HUES6 (cell line): ENCODE results near the gene TMEM169.

Experiments
- H3K27ac ChIP-seq: 2 replicates; pipeline ENCODE4 v1.7.0; 2013; ENCODE audit warnings: low read depth, mild to moderate bottlenecking, low read length, inconsistent platforms
- H3K27me3 ChIP-seq: 2 replicates; pipeline ENCODE4 v1.6.1; 2013; ENCODE audit warnings: low read length; ENCODE audit not compliant: control insufficient read depth, insufficient read depth
- H3K36me3 ChIP-seq: 2 replicates; pipeline ENCODE4 v1.6.1; 2013; ENCODE audit warnings: low read length; ENCODE audit not compliant: control insufficient read depth, insufficient read depth
- H3K4me1 ChIP-seq: 2 replicates; pipeline ENCODE4 v1.6.1; 2013; ENCODE audit warnings: low read length; ENCODE audit not compliant: control insufficient read depth, insufficient read depth
- H3K4me3 ChIP-seq: 2 replicates; pipeline ENCODE4 v1.5.1; 2013; ENCODE audit warnings: low read depth, low read length
- H3K9ac ChIP-seq: one replicate; pipeline ENCODE4 v1.6.1; 2013; ENCODE audit warnings: mild to moderate bottlenecking, low read length
- H3K9me3 ChIP-seq: 2 replicates; pipeline ENCODE4 v1.6.1; 2013; ENCODE audit warnings: low read depth, low read length; ENCODE audit not compliant: control insufficient read depth, insufficient read depth

Gene TMEM169, protein sequence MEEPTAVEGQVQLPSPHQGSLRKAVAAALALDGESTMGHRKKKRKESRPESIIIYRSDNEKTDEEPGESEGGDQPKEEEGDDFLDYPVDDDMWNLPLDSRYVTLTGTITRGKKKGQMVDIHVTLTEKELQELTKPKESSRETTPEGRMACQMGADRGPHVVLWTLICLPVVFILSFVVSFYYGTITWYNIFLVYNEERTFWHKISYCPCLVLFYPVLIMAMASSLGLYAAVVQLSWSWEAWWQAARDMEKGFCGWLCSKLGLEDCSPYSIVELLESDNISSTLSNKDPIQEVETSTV

DNA sequence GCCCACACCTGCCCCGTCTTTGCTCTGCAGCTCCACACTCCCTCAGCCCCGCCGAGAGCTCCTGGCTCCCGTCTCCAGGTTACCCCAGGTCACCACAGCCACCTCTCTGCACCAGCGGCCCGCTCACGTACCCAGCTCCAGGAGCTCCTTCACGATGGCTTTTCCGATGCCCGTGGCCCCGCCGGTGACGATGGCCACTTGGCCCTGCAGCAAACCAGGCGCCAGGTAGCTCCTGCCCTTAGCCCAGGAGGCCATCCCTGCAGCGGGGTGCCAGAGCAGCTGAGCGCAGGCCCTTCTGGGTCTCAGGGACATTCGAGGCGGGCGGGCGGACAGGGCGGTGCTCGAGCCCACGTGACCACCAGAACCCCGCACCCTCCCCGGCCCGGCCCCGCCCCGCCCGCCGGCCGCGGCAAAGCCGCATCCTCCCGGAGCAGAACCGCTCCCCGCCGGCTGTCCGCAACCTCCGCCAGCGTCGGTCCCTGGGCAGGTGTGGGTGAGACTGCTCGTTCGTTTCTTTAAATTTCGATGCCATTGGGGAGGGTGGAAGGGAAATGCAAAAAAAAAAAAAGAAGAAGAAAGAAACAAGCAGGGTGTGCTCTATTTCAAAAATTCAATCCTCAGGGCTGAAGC, at the start of gene TMEM169, which contains the start of gene PECR:
TSS of gene TMEM169 (plus strand) at position 433 of the 630 bp plus-strand sequence. CDS start 14,045 bp downstream, outside the sequence.
TSS of gene PECR (minus strand) at position 323 of the 630 bp plus-strand sequence. CDS start at position 255, 68 bp downstream.
- no peak within 1 kb of the TSS for H3K27ac ChIP-seq
- no peaks in the 10 kb centered on the region for H3K9me3 ChIP-seq
- peaks cover 26% of the 10 kb centered on the region for H3K4me1 ChIP-seq
- peak within 1 kb of the TSS; percentile 72 for H3K9ac ChIP-seq
- H3K4me3 ChIP-seq, result peak within 1 kb of the TSS; percentile 83
- H3K36me3 ChIP-seq, result no peaks in the 10 kb centered on the region
- H3K27me3 ChIP-seq, result no peaks in the 10 kb centered on the region

DNA sequence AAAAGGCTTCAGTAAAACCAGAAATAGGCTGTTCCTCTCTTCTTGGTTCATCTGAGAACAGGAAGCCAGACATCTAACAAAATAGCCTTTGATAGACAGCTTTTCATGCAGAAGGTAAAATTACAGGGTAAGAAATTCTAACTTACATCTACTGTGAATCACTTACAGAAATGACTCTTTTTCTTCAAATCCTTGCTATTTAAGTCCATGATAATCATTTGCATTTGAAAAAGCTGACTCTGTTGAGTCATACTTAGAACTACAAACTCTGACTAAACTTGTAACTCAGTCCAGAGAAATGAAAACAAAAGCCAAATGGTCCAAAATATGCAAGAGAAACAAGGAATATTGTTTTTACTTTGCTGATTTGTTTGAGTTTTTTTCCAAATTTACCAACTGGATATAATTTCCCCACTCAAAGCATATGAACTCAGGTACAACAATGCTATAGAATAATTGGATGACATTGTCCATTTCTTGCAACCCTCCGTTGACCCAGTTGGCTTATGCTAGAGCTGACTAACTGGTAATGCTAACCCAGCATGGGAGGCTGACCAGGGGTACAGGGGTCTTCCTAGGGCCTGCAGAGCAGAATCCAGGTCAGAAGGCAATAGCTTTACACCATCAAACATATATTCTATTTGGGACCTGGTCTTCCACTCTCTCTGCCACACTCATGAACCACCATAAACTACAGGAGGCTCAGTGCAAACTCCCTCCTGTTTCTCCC, 49.6 kb upstream of the TMEM169 start:
- H3K27ac ChIP-seq, result no peak overlapping the region
- H3K9me3 ChIP-seq, result no peaks in the 10 kb centered on the region
- H3K36me3 ChIP-seq, result peaks cover 6% of the 10 kb centered on the region
- H3K4me1 ChIP-seq, result no peaks in the 10 kb centered on the region
- H3K4me3 ChIP-seq, result no peak overlapping the region
- H3K9ac ChIP-seq, result no peak overlapping the region
- no peaks in the 10 kb centered on the region for H3K27me3 ChIP-seq

DNA sequence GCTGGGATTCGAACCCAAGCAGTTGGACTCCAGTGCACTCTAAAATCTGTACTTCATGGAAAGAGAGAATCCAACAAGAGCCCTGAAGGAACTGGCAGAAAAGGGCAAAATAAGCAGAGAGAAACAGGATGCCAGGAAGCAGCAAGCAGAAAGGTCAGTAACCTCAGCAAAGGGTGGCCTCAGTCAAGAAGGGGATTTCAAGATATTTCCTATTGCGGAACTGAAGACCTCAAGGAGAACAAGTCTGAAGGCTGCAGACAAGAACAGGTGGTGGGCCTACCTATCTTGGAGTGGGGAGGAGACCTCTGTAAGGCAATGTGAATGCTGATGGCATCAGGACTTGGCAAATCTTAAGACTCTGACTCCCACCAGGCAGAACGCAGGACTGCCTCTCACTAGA, 48.3 kb upstream of the TMEM169 start:
- Histone ChIP-seq H3K4me3 (no peak overlapping the region), H3K4me1 (no peaks in the 10 kb centered on the region), H3K9me3 (no peaks in the 10 kb centered on the region), H3K27ac (no peak overlapping the region), H3K27me3 (no peaks in the 10 kb centered on the region), H3K9ac (no peak overlapping the region), H3K36me3 (peaks cover 6% of the 10 kb centered on the region)

GRCh38 chr2:216034065-216034464, 47.7 kb upstream of the TMEM169 start:
- Histone ChIP-seq H3K27ac (no peak overlapping the region), H3K4me3 (no peak overlapping the region), H3K9me3 (no peaks in the 10 kb centered on the region), H3K27me3 (no peaks in the 10 kb centered on the region), H3K36me3 (peaks cover 6% of the 10 kb centered on the region), H3K9ac (no peak overlapping the region), H3K4me1 (no peaks in the 10 kb centered on the region)

DNA sequence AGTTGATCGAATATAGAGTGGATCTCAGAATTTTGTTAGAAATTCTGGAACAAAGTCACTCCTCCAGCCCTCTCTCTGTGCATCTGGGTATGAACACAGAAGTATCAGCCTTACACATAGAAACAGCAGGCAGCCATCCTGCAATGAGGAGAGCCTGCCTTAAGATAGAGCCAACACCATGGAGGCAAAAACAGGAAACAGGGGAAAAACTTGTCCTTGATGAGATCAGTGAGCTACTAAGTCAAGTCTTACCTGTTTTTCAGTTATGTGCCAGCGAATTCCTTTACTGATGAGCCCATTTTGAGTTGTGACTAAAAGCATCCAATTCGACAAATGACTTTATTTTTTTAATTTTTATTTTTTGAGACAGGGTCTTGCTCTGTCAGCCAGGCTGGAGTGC, 41.8 kb upstream of the TMEM169 start:
- no peaks in the 10 kb centered on the region for H3K27me3 ChIP-seq
- H3K4me3 ChIP-seq, result no peak overlapping the region
- no peaks in the 10 kb centered on the region for H3K9me3 ChIP-seq
- peaks cover 17% of the 10 kb centered on the region; the same call in 1 of the 2 replicates for H3K36me3 ChIP-seq
- H3K4me1 ChIP-seq, result no peaks in the 10 kb centered on the region
- H3K27ac ChIP-seq, result no peak overlapping the region
- H3K9ac ChIP-seq, result no peak overlapping the region

GRCh38 chr2:216041438-216041837, 40.3 kb upstream of the TMEM169 start:
- H3K4me1 ChIP-seq, result no peaks in the 10 kb centered on the region
- no peak overlapping the region for H3K9ac ChIP-seq
- no peak overlapping the region for H3K4me3 ChIP-seq
- no peak overlapping the region for H3K27ac ChIP-seq
- no peaks in the 10 kb centered on the region for H3K9me3 ChIP-seq
- no peaks in the 10 kb centered on the region for H3K27me3 ChIP-seq
- H3K36me3 ChIP-seq, result peaks cover 25% of the 10 kb centered on the region; the same call in 1 of the 2 replicates

DNA sequence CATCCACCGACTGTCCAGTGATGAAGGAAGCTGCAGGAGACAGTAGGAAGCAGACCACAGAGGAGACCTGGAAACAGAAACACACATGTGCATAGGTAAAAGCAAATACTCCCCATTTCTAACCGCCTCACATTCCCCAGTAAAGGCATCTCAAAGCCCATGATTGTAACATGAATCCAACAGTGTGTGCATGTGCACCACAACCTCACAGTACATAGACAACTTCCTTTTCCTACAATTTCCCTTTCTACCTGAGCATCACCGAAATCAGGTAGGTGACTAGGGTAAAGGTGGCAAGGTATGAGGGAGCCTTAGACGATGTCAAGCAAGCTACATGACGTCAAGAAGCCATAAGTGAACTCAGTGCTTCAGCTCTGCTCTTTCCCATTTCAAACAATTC, 37.8 kb upstream of the TMEM169 start:
- H3K9ac ChIP-seq, result no peak overlapping the region
- no peaks in the 10 kb centered on the region for H3K27me3 ChIP-seq
- no peaks in the 10 kb centered on the region for H3K9me3 ChIP-seq
- H3K4me3 ChIP-seq, result no peak overlapping the region
- H3K36me3 ChIP-seq, result peaks cover 26% of the 10 kb centered on the region; the same call in 1 of the 2 replicates
- no peak overlapping the region for H3K27ac ChIP-seq
- no peaks in the 10 kb centered on the region for H3K4me1 ChIP-seq

GRCh38 chr2:216044883-216045486, 36.7 kb upstream of the TMEM169 start:
- Histone ChIP-seq H3K4me1 (no peaks in the 10 kb centered on the region), H3K9me3 (no peaks in the 10 kb centered on the region), H3K27me3 (no peaks in the 10 kb centered on the region), H3K27ac (no peak overlapping the region), H3K4me3 (no peak overlapping the region), H3K9ac (no peak overlapping the region), H3K36me3 (peaks cover 22% of the 10 kb centered on the region; the same call in 1 of the 2 replicates)

DNA sequence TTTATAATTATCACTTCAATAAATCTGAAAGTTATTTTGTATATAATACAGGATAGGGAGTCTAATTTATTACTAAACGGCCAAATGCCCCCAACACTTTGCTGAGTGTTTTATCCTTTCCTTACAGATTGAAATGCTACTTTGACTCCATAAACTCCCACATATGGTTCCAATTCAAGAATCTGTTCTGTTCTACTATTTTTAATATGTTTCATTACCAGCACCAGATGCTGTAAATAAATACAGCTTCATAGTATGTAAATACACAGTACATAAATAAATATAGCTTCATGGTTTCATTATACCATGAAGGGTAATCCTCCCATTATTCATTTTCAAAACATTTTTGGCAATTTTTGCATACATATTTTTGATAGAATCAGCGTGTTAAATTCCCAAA, 34.3 kb upstream of the TMEM169 start:
- Histone ChIP-seq H3K9ac (no peak overlapping the region), H3K27me3 (no peaks in the 10 kb centered on the region), H3K27ac (no peak overlapping the region), H3K4me1 (peaks cover 8% of the 10 kb centered on the region; the same call in 1 of the 2 replicates), H3K36me3 (peaks cover 14% of the 10 kb centered on the region), H3K4me3 (no peak overlapping the region), H3K9me3 (no peaks in the 10 kb centered on the region)

DNA sequence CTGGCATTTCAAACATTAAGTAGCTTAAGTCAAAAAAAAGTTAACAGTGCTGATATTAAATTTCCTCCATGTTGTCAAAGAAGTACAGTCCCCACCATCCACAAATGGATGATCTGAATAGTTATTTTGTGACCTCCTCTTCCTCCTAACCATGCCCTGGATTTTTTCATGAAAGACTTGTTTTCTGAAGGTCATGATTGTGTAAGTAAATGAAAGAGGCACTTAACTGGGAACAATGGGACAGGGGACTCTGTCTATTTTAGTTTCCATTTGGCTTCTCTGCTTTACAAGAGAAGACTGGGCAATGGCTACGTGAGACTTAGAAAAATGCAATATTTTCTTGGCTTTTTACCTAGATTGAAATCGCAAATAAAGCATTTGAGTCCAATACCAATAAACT, 32.3 kb upstream of the TMEM169 start:
- no peaks in the 10 kb centered on the region for H3K27me3 ChIP-seq
- no peak overlapping the region for H3K27ac ChIP-seq
- H3K4me3 ChIP-seq, result no peak overlapping the region
- no peak overlapping the region for H3K9ac ChIP-seq
- peaks cover 10% of the 10 kb centered on the region for H3K36me3 ChIP-seq
- H3K4me1 ChIP-seq, result peaks cover 8% of the 10 kb centered on the region; the same call in 1 of the 2 replicates
- no peaks in the 10 kb centered on the region for H3K9me3 ChIP-seq
